ENCODE measurements around the gene HPCAL1. TPM values are rescaled to one million over a fixed set of nuclear protein-coding genes. Genes with fewer than 3 reads are reported as not detected.
A peak's percentile ranks its signal among the peaks of the same experiment; 100 is the strongest.

HPCAL1 gene
- total and polyA plus RNA-seq, 3 donors from 2014 or later = 99.5 to 263 (median 215) TPM

GRCh38 chr2:10274983-10275802 is 27.5 kb upstream of the HPCAL1 start:
- Histone ChIP-seq H3K9me3 (no peaks in the 10 kb centered on the region), H3K36me3 (ENCODE audit: low read depth, missing control alignments) (no peaks in the 10 kb centered on the region), H3K27me3 (no peaks in the 10 kb centered on the region), H3K4me1 (peaks cover 16% of the 10 kb centered on the region), H3K27ac (no peak overlapping the region), H3K4me3 (no peak overlapping the region)
- intact Hi-C loops (cut with DNase I; ENCODE audit: low total_unique reads) = no loop called here
- WGBS, 2 donors = 83 to 84% methylated on average over 15 of the region's 15 CpGs
- no peak for TF ChIP-seq CTCF (IDR thresholded peaks at IDR 0.05)
- TF ChIP-seq POLR2A (IDR thresholded peaks at IDR 0.05) = no peak
- DNase-seq = no peak

GRCh38 chr2:10276481-10277292 is 26.0 kb upstream of the HPCAL1 start:
- 89% methylated on average over 16 to 23 of the region's 23 CpGs for WGBS, 2 donors
- TF ChIP-seq POLR2A (IDR thresholded peaks at IDR 0.05) (no peak), CTCF (IDR thresholded peaks at IDR 0.05) (no peak)
- H3K27me3 ChIP-seq = no peaks in the 10 kb centered on the region
- no peak for DNase-seq
- no peak overlapping the region for H3K4me3 ChIP-seq
- no peaks in the 10 kb centered on the region for H3K9me3 ChIP-seq
- H3K36me3 ChIP-seq (ENCODE audit: low read depth, missing control alignments) = no peaks in the 10 kb centered on the region
- no peak overlapping the region for H3K27ac ChIP-seq
- H3K4me1 ChIP-seq = peaks cover 16% of the 10 kb centered on the region
- intact Hi-C loops (cut with DNase I; ENCODE audit: low total_unique reads) = no loop called here

GRCh38 chr2:10277293-10278028 is 25.2 kb upstream of the HPCAL1 start:
- TF ChIP-seq POLR2A (IDR thresholded peaks at IDR 0.05) (no peak), CTCF (IDR thresholded peaks at IDR 0.05) (no peak)
- no peak overlapping the region for H3K4me3 ChIP-seq
- WGBS, 2 donors = 66 to 81% methylated on average over 26 of the region's 26 CpGs
- no peaks in the 10 kb centered on the region for H3K27me3 ChIP-seq
- DNase-seq = no peak
- intact Hi-C loops (cut with DNase I; ENCODE audit: low total_unique reads) = no loop called here
- no peaks in the 10 kb centered on the region for H3K9me3 ChIP-seq
- H3K4me1 ChIP-seq = peaks cover 16% of the 10 kb centered on the region
- no peaks in the 10 kb centered on the region for H3K36me3 ChIP-seq (ENCODE audit: low read depth, missing control alignments)
- H3K27ac ChIP-seq = peak overlapping the region in 1 of 2 donors; percentile 50

- WGBS, 2 donors = 53 to 58% methylated on average over 19 of the region's 19 CpGs
- Histone ChIP-seq H3K9me3 (no peaks in the 10 kb centered on the region), H3K4me3 (no peak overlapping the region), H3K4me1 (peaks cover 16% of the 10 kb centered on the region), H3K36me3 (ENCODE audit: low read depth, missing control alignments) (no peaks in the 10 kb centered on the region), H3K27ac (peak overlapping the region; percentile 33 to 50), H3K27me3 (no peaks in the 10 kb centered on the region)
- TF ChIP-seq POLR2A (IDR thresholded peaks at IDR 0.05) = no peak
- no peak for TF ChIP-seq CTCF (IDR thresholded peaks at IDR 0.05)
- peak; percentile 83 for DNase-seq
- intact Hi-C loops (cut with DNase I; ENCODE audit: low total_unique reads) = no loop called here
These were observed 24.5 kb upstream of the HPCAL1 start for GRCh38 chr2:10278029-10278762.

Data from testis (tissue), 3 donors.